Psoas muscle (tissue), 8 donors: ENCODE results near the gene CACNA1C. TPM values are rescaled to one million over a fixed set of nuclear protein-coding genes. Genes with fewer than 3 reads are reported as not detected.
"Not testable (repeated sequence)": the region's sequence is repeated elsewhere in the genome, so short reads cannot be mapped to it uniquely, and the experiment has no call there.

Experiments used
- ATAC-seq, 4 donors: fragments of 200-7000 bp; cut with Tn5 transposase; one replicate each; pipeline ENCODE4 v1.9.1; 2020; ENCODE audit warnings: moderate library complexity in 3 of 4, mild to moderate bottlenecking in 2 of 4
- DNase-seq, 2 donors: peaks; one replicate each; pipeline ENCODE4 v3.0.0-alpha.2; 2020
- H3K27ac ChIP-seq: fragments of 200-600 bp; one replicate; pipeline ENCODE4 v1.8.0; 2022
- H3K27me3 ChIP-seq, 3 donors: fragments of 200-600 bp in 1 of 3; one replicate each; pipeline versions ENCODE4 v1.6.1 to v1.8.0; 2013 to 2022; ENCODE audit warnings: low read length in 2 of 3, mild to moderate bottlenecking in 2 of 3, moderate library complexity in 1 of 3; ENCODE audit not compliant: insufficient read depth in 3 of 3
- H3K36me3 ChIP-seq, 2 donors: fragments of 200-600 bp in 1 of 2; one replicate each; pipeline versions ENCODE4 v1.6.1 to v1.8.0; 2013 to 2022; ENCODE audit warnings: low read depth in 1 of 2, mild to moderate bottlenecking in 1 of 2, moderate library complexity in 1 of 2; ENCODE audit not compliant: insufficient read depth in 1 of 2
- H3K4me1 ChIP-seq: fragments of 200-600 bp; one replicate; pipeline ENCODE4 v1.8.0; 2022
- H3K4me3 ChIP-seq: fragments of 200-600 bp; one replicate; pipeline ENCODE4 v1.8.0; 2022; ENCODE audit warnings: mild to moderate bottlenecking
- H3K9me3 ChIP-seq: fragments of 200-600 bp; one replicate; pipeline ENCODE4 v1.8.0; 2022
- CTCF ChIP-seq: fragments of 200-600 bp; IDR thresholded peaks from one replicate; pipeline ENCODE4 v1.8.0; 2022; ENCODE audit warnings: antibody characterized with exemption
- WGBS, 3 donors: extraction: QIAGEN DNeasy Blood & Tissue Kit; methylation state at CpG; one replicate each; pipeline versions ENCODE4 v1.1.6 to v1.1.7; 2013; 5-methylcytosine and 5-hydroxymethylcytosine counted together
- intact Hi-C, 2 donors: fragments of 100-400 bp; cut with DNase I; formaldehyde crosslinking; loops; one replicate each; pipeline versions ENCODE4 v1.11.0 to v1.14.2; 2022
- polyA plus RNA-seq, 3 donors: library from polyadenylated mRNA; stranded (reverse); fragments of 200-250 nt; gene quantifications; one replicate each; pipeline ENCODE4 v1.2.3, GENCODE V29; 2013
- total RNA-seq, 4 donors: library from RNA; stranded (reverse); fragmentation: NEBNext Ultra II Directional in 2 of 4; extraction: Animal tissue kit (Norgen Biotek cat#: 25700) in 2 of 4; gene quantifications; one replicate each; pipeline versions ENCODE4 v1.2.1 to v1.2.4, GENCODE V29; 2021 to 2023
- donor health status: healthy with polysubstance abuse.
- donor health status: DM: no; HTN: no; CAD: no; lungs with moderate emphysema.
- donor health status: Bipolar disorder and iron deficiency.
- donor health status: healthy.
- donor health status: DM: yes; HTN: yes; CAD: no.
- donor health status: DM: no; HTN: no; CAD: no.
- donor health status: DM: no; HTN: no; CAD: no.
- donor health status: DM: yes; HTN: yes; CAD: no.

CACNA1C gene
- total and polyA plus RNA-seq, 7 donors: 0.26 to 2.9 (median 0.95) TPM

GRCh38 chr12:2488131-2488530 lies 435.3 kb downstream of the CACNA1C start:
- TF ChIP-seq CTCF: no peak
- H3K36me3 ChIP-seq: no peaks in the 10 kb centered on the region
- H3K4me1 ChIP-seq: no peaks in the 10 kb centered on the region

GRCh38 chr12:2488596-2488995 lies 435.8 kb downstream of the CACNA1C start:
- H3K36me3 ChIP-seq: no peaks in the 10 kb centered on the region
- no peaks in the 10 kb centered on the region for H3K4me1 ChIP-seq
- intact Hi-C loops: no loop called here
- peaks cover 0 to 32% (median 3%) of the 10 kb centered on the region in 3 donors for H3K27me3 ChIP-seq
- no peaks in the 10 kb centered on the region for H3K9me3 ChIP-seq
- ATAC-seq (no peak), DNase-seq (no peak)
- no peak for TF ChIP-seq CTCF
- WGBS, 3 donors: 82 to 87% (median 84%) methylated on average over 7 of the region's 7 CpGs
- H3K27ac ChIP-seq: no peak overlapping the region
- no peak overlapping the region for H3K4me3 ChIP-seq

More at GRCh38 chr12:2488131-2488530, 435.3 kb downstream of the CACNA1C start:
- intact Hi-C loops: no loop called here
- ATAC-seq (no peak), DNase-seq (no peak)
- peaks cover 0 to 27% (median 3%) of the 10 kb centered on the region in 3 donors for H3K27me3 ChIP-seq
- no peak overlapping the region for H3K4me3 ChIP-seq
- H3K27ac ChIP-seq: no peak overlapping the region
- H3K9me3 ChIP-seq: no peaks in the 10 kb centered on the region
- 94 to 95% (median 94%) methylated on average over 10 of the region's 10 CpGs for WGBS, 3 donors

- intact Hi-C loops: no loop called here
- no peak overlapping the region for H3K27ac ChIP-seq
- no peak for DNase-seq
- peaks cover 0 to 39% (median 3%) of the 10 kb centered on the region in 3 donors for H3K27me3 ChIP-seq
- 63 to 72% (median 68%) methylated on average over 9 of the region's 9 CpGs for WGBS, 3 donors
- no peak for TF ChIP-seq CTCF
- H3K4me3 ChIP-seq: no peak overlapping the region
- ATAC-seq: no peak
- no peaks in the 10 kb centered on the region for H3K4me1 ChIP-seq
- H3K9me3 ChIP-seq: no peaks in the 10 kb centered on the region
- no peaks in the 10 kb centered on the region for H3K36me3 ChIP-seq
These were observed 436.5 kb downstream of the CACNA1C start for GRCh38 chr12:2489275-2489674.

- Histone ChIP-seq H3K4me1 (peaks cover 5% of the 10 kb centered on the region), H3K27me3 (peaks cover 0 to 39% (median 3%) of the 10 kb centered on the region in 3 donors), H3K4me3 (no peak overlapping the region), H3K36me3 (no peaks in the 10 kb centered on the region), H3K9me3 (no peaks in the 10 kb centered on the region), H3K27ac (no peak overlapping the region)
- ATAC-seq (no peak), DNase-seq (no peak)
- intact Hi-C loops: no loop called here
- TF ChIP-seq CTCF: no peak
- 34 to 38% (median 35%) methylated on average over 3 of the region's 3 CpGs for WGBS, 3 donors
These were observed 438.0 kb downstream of the CACNA1C start for GRCh38 chr12:2490831-2491230.

- H3K27ac ChIP-seq, intact Hi-C loops, ATAC-seq, DNase-seq, H3K9me3 ChIP-seq, H3K4me3 ChIP-seq, H3K36me3 ChIP-seq, H3K4me1 ChIP-seq: not testable (repeated sequence)
- 35 to 53% (median 42%) methylated on average over 2 of the region's 2 CpGs for WGBS, 3 donors
- H3K27me3 ChIP-seq: peaks cover 0 to 39% (median 3%) of the 10 kb centered on the region in 3 donors
These were observed 438.6 kb downstream of the CACNA1C start for GRCh38 chr12:2491349-2491748.
